Heart left ventricle (tissue), 16 donors: Measurements from ENCODE around the gene RANBP3. TPM values are rescaled to one million over a fixed set of nuclear protein-coding genes. Genes with fewer than 3 reads are reported as not detected.

Experiments used
- ATAC-seq, 4 donors: fragments of 200-7000 bp; cut with Tn5 transposase; one replicate each; pipeline ENCODE4 v1.9.1; 2020 to 2022; ENCODE audit warnings: moderate library complexity in 4 of 4, mild to moderate bottlenecking in 3 of 4, moderate number of reproducible peaks in 1 of 4
- DNase-seq, 5 donors: peaks; one replicate each; pipeline ENCODE4 v3.0.0-alpha.2; 2020
- H3K27ac ChIP-seq, 12 donors: fragments of 200-600 bp; sonication (generic) in 4 of 12; one replicate each; pipeline versions ENCODE4 v1.5.0 to v1.8.0; 2016 to 2022; ENCODE audit warnings: mild to moderate bottlenecking in 2 of 12
- H3K27me3 ChIP-seq, 9 donors: fragments of 200-600 bp; sonication (generic) in 2 of 9; one replicate each; pipeline versions ENCODE4 v1.5.1 to v1.8.0; 2016 to 2022; ENCODE audit warnings: mild to moderate bottlenecking in 3 of 9
- H3K36me3 ChIP-seq, 9 donors: fragments of 200-600 bp; sonication (generic) in 2 of 9; one replicate each; pipeline versions ENCODE4 v1.5.0 to v1.8.0; 2018 to 2022; ENCODE audit warnings: mild to moderate bottlenecking in 2 of 9
- H3K4me1 ChIP-seq, 12 donors: fragments of 200-600 bp; sonication (generic) in 4 of 12; one replicate each; pipeline versions ENCODE4 v1.5.0 to v1.8.0; 2016 to 2022; ENCODE audit warnings: mild to moderate bottlenecking in 3 of 12
- H3K4me3 ChIP-seq, 12 donors: fragments of 200-600 bp; sonication (generic) in 4 of 12; one replicate each; pipeline versions ENCODE4 v1.5.0 to v1.8.0; 2017 to 2022; ENCODE audit warnings: mild to moderate bottlenecking in 9 of 12, moderate library complexity in 4 of 12
- H3K9me3 ChIP-seq, 12 donors: fragments of 200-600 bp; sonication (generic) in 4 of 12; one replicate each; pipeline versions ENCODE4 v1.5.0 to v1.8.0; 2016 to 2022; ENCODE audit warnings: mild to moderate bottlenecking in 1 of 12
- CTCF ChIP-seq, 12 donors: fragments of 200-600 bp; sonication (generic) in 4 of 12; IDR thresholded peaks; one replicate each; pipeline versions ENCODE4 v1.5.0 to v1.8.0; 2018 to 2022; ENCODE audit warnings: antibody characterized with exemption in 12 of 12, mild to moderate bottlenecking in 5 of 12
- POLR2A ChIP-seq, 2 donors: fragments of 450-650 bp; IDR thresholded peaks; one replicate each; pipeline ENCODE4 v1.6.1; 2017; ENCODE audit warnings: antibody characterized with exemption in 2 of 2, mild to moderate bottlenecking in 2 of 2, moderate library complexity in 2 of 2
- WGBS, 4 donors: extraction: QIAGEN DNeasy Blood & Tissue Kit in 2 of 4; methylation state at CpG; one replicate each; pipeline versions ENCODE4 v1.1.5 to v1.1.7; 2013 to 2018; 5-methylcytosine and 5-hydroxymethylcytosine counted together
- intact Hi-C, 10 donors: fragments of 100-400 bp; cut with DNase I; formaldehyde crosslinking; loops; one replicate each; pipeline versions ENCODE4 v1.11.1 to v1.14.2; 2022
- polyA plus RNA-seq, 2 donors: library from polyadenylated mRNA; stranded (reverse); fragments of 200-250 nt; gene quantifications; one replicate each; pipeline ENCODE4 v1.2.3, GENCODE V29; 2013
- total RNA-seq, 9 donors: library from RNA; depleted of rRNA in 2 of 9; stranded (reverse); fragments of >200 nt in 2 of 9; fragmentation: NEBNext Ultra II Directional in 3 of 9; extraction: Animal tissue kit (Norgen Biotek cat#: 25700) in 3 of 9; gene quantifications; one replicate each; pipeline versions ENCODE4 v1.1.0 to v1.2.4, GENCODE V29; 2016 to 2023
- donor health status: ischemic (EF 13 %, LVEDD 7.1; RV severe dilation, severe dysfunction).
- donor health status: healthy with polysubstance abuse.
- donor health status: DM: no; HTN: yes; CAD: no.
- donor health status: DM: no; HTN: no; CAD: no.
- donor health status: ischemic (EF 25% LVEDD 6.9; RV normal size, moderate dysfunction).
- donor health status: ischemic (EF 25% LVEDD 5.7; RV mildly dilated, moderate dysfunction).
- donor health status: healthy.
- donor health status: DM: yes; HTN: yes; CAD: no.
- donor health status: ischemic (EF 35%, LVEDD 5.7; RV mildly dilated, moderate dysfunction).
- donor health status: nonischemic (EF 11% LVEDD 7.7; RV severe dilation, severe dysfunction).
- donor health status: DM: yes; HTN: yes; CAD: no.
- donor health status: PGD.
- donor health status: ischemic (EF 29% LVEDD 5.4; RV normal size, mild dysfunction).
- donor health status: nonischemic (EF 23%, LVEDD 6.1; RV moderate dilation, normal function).

The RANBP3 gene
- total and polyA plus RNA-seq, 11 donors: 29.4 to 80.7 (median 58.0) TPM

- H3K4me3 ChIP-seq: no peak overlapping the region
- TF ChIP-seq POLR2A (IDR thresholded peaks at IDR 0.05) (no peak), CTCF (IDR thresholded peaks at IDR 0.05) (no peak)
- intact Hi-C loops: no loop called here
- no peaks in the 10 kb centered on the region for H3K27me3 ChIP-seq
- peak in 2 of 5 donors; percentile 3 to 12 for DNase-seq
- H3K36me3 ChIP-seq: peaks cover 0 to 12% (median 0%) of the 10 kb centered on the region in 9 donors
- no peak for ATAC-seq
- H3K27ac ChIP-seq: peak overlapping the region in 11 of 12 donors; percentile 62 to 85 (median 69)
- peaks cover 24 to 100% (median 84%) of the 10 kb centered on the region in 12 donors for H3K4me1 ChIP-seq
- WGBS, 4 donors: 57 to 66% (median 61%) methylated on average over 3 of the region's 3 CpGs
- no peaks in the 10 kb centered on the region for H3K9me3 ChIP-seq
Observed at GRCh38 chr19:5955636-5955935, 22.4 kb downstream of the RANBP3 start.

- DNase-seq (no peak), ATAC-seq (no peak)
- Histone ChIP-seq H3K36me3 (peaks cover 0 to 20% (median 0%) of the 10 kb centered on the region in 9 donors), H3K27me3 (no peaks in the 10 kb centered on the region), H3K9me3 (no peaks in the 10 kb centered on the region), H3K4me1 (peaks cover 21 to 100% (median 84%) of the 10 kb centered on the region in 12 donors), H3K27ac (peak overlapping the region in 11 of 12 donors; percentile 62 to 85 (median 69)), H3K4me3 (peak overlapping the region in 1 of 12 donors; percentile 30)
- WGBS, 4 donors: 36 to 44% (median 39%) methylated on average over 6 of the region's 6 CpGs
- intact Hi-C loops: loop anchor here in 1 of 10 donors (1.0 kb wide), 1 partner anchor 50 kb away; the partner anchor contains the start of gene VMAC
- TF ChIP-seq CTCF (IDR thresholded peaks at IDR 0.05) (no peak), POLR2A (IDR thresholded peaks at IDR 0.05) (no peak)
Observed at GRCh38 chr19:5954293-5954692, 23.6 kb downstream of the RANBP3 start.

- Histone ChIP-seq H3K9me3 (no peaks in the 10 kb centered on the region), H3K36me3 (peaks cover 0 to 20% (median 0%) of the 10 kb centered on the region in 9 donors), H3K4me3 (peak overlapping the region in 1 of 12 donors; percentile 23), H3K4me1 (peaks cover 21 to 100% (median 86%) of the 10 kb centered on the region in 12 donors), H3K27ac (peak overlapping the region in 11 of 12 donors; percentile 62 to 85 (median 69)), H3K27me3 (no peaks in the 10 kb centered on the region)
- ATAC-seq (no peak), DNase-seq (no peak)
- intact Hi-C loops: loop anchor here in 1 of 10 donors (1.0 kb wide), 1 partner anchor 49 kb away; the partner anchor contains the start of gene VMAC
- TF ChIP-seq POLR2A (IDR thresholded peaks at IDR 0.05) (no peak), CTCF (IDR thresholded peaks at IDR 0.05) (no peak)
- WGBS, 4 donors: 42 to 55% (median 49%) methylated on average over 17 of the region's 17 CpGs
Observed at GRCh38 chr19:5953680-5954213, 24.2 kb downstream of the RANBP3 start.

GRCh38 chr19:5953030-5953589 lies 24.8 kb downstream of the RANBP3 start:
- 54 to 61% (median 58%) methylated on average over 5 of the region's 5 CpGs for WGBS, 4 donors
- Histone ChIP-seq H3K27ac (peak overlapping the region in 11 of 12 donors; percentile 62 to 85 (median 69)), H3K4me1 (peaks cover 21 to 100% (median 89%) of the 10 kb centered on the region in 12 donors), H3K9me3 (no peaks in the 10 kb centered on the region), H3K4me3 (no peak overlapping the region), H3K36me3 (peaks cover 0 to 17% (median 0%) of the 10 kb centered on the region in 9 donors), H3K27me3 (no peaks in the 10 kb centered on the region)
- intact Hi-C loops: no loop called here
- no peak for DNase-seq
- no peak for TF ChIP-seq POLR2A (IDR thresholded peaks at IDR 0.05)
- no peak for TF ChIP-seq CTCF (IDR thresholded peaks at IDR 0.05)
- no peak for ATAC-seq
